GM12878 (cell line): Measurements from ENCODE around the gene LAIR1. TPM values are rescaled to one million over a fixed set of nuclear protein-coding genes. Genes with fewer than 3 reads are reported as not detected.

Experiments used
- ATAC-seq: fragments of 200-7000 bp; cut with Tn5 transposase; 3 replicates; pipeline ENCODE4 v1.9.1; 2020; ENCODE audit warnings: mild to moderate bottlenecking, moderate library complexity
- BruUV-seq: library from RNA; stranded (reverse); fragments of 400-500 nt; replicated peaks from 2 replicates; lab custom pipeline; 2021; lab: Mats Ljungman, UMichigan
- CTCF ChIA-PET: fragments of 300-600 bp; sonication (Branson Sonifier 250); formaldehyde crosslinking; extraction: SDS; loops from one replicate; lab custom pipeline; 2021; ENCODE audit warnings: inconsistent platforms; lab: Yijun Ruan, JAX
- POLR2A ChIA-PET: fragments of 350-600 bp; formaldehyde crosslinking; extraction: SDS; loops from one replicate; lab custom pipeline; 2021; ENCODE audit warnings: inconsistent platforms; lab: Charles Lee
- RAD21 ChIA-PET: fragments of 300-600 bp; sonication (Branson Sonifier 250); formaldehyde crosslinking; loops from one replicate; lab custom pipeline; 2023; ENCODE audit warnings: antibody characterized with exemption; ENCODE audit not compliant: unreplicated experiment; lab: Charles Lee
- SMC1A ChIA-PET: fragments of 300-600 bp; sonication (Branson Sonifier 250); formaldehyde crosslinking; loops from one replicate; lab custom pipeline; 2023; ENCODE audit not compliant: unreplicated experiment, uncharacterized antibody; lab: Charles Lee
- DNase-seq: peaks from one replicate; pipeline ENCODE4 v3.0.0-alpha.2; 2011; ENCODE audit warnings: low read depth, low spot score
- FAIRE-seq: peaks from 3 replicates; lab custom pipeline; 2011; peaks lifted over from hg19 to GRCh38; lab: Jason Lieb, UNC
- H2AFZ ChIP-seq: 2 replicates; pipeline ENCODE4 v1.6.0; 2011; ENCODE audit warnings: low read depth, low read length, control low read depth; ENCODE audit not compliant: control insufficient read depth
- H3K27ac ChIP-seq: 2 replicates; pipeline ENCODE4 v1.5.1; 2011; ENCODE audit warnings: control low read depth; ENCODE audit not compliant: control insufficient read depth, insufficient read depth
- H3K27me3 ChIP-seq, 2 experiments: replicated peaks in 1 of 2; 2 replicates each; pipeline versions ENCODE4 v1.6.0 to v1.6.1; 2011; ENCODE audit warnings: low read length in 1 of 2; ENCODE audit not compliant: control insufficient read depth in 2 of 2, insufficient read depth in 2 of 2
- H3K36me3 ChIP-seq, 2 experiments: 2 replicates each; pipeline ENCODE4 v1.5.1; 2011; ENCODE audit warnings: low read length in 1 of 2; ENCODE audit not compliant: control insufficient read depth in 2 of 2, insufficient read depth in 2 of 2
- H3K4me1 ChIP-seq: 2 replicates; pipeline ENCODE4 v1.6.1; 2011; ENCODE audit warnings: mild to moderate bottlenecking, low read length, moderate library complexity, mixed read lengths; ENCODE audit not compliant: control insufficient read depth, insufficient read depth
- H3K4me2 ChIP-seq: 2 replicates; pipeline ENCODE4 v1.6.0; 2011; ENCODE audit warnings: control low read depth; ENCODE audit not compliant: control insufficient read depth, insufficient read depth
- H3K4me3 ChIP-seq: fragments of 200-600 bp; sonication (generic); 2 replicates; pipeline ENCODE4 v1.5.1; 2016
- H3K79me2 ChIP-seq: 2 replicates; pipeline ENCODE4 v1.6.0; 2011; ENCODE audit warnings: low read length; ENCODE audit not compliant: control insufficient read depth, insufficient read depth
- H3K9ac ChIP-seq: 2 replicates; pipeline ENCODE4 v1.8.0; 2011; ENCODE audit warnings: low read length, control low read depth, mixed read lengths; ENCODE audit not compliant: control insufficient read depth, insufficient read depth
- H3K9me3 ChIP-seq: replicated peaks from 3 replicates; pipeline ENCODE4 v1.5.1; 2011; ENCODE audit warnings: mild to moderate bottlenecking, low read length; ENCODE audit not compliant: control insufficient read depth, insufficient read depth
- H4K20me1 ChIP-seq: 2 replicates; pipeline ENCODE4 v1.6.0; 2011; ENCODE audit not compliant: control insufficient read depth, insufficient read depth
- ATF3 ChIP-seq: IDR thresholded peaks from 2 replicates; pipeline ENCODE4 v1.6.1; 2011; ENCODE audit warnings: low read depth, mild to moderate bottlenecking, low read length, moderate library complexity, borderline replicate concordance; ENCODE audit errors: extremely low read depth
- BRCA1 ChIP-seq: IDR thresholded peaks from 2 replicates; pipeline ENCODE4 v1.6.1; 2011; ENCODE audit warnings: low read depth, low read length, improper control_type of control experiment
- FOS ChIP-seq: IDR thresholded peaks from 3 replicates; pipeline ENCODE4 v1.6.1; 2011; ENCODE audit warnings: borderline replicate concordance; ENCODE audit not compliant: insufficient read length; ENCODE audit errors: extremely low read depth
- HCFC1 ChIP-seq: fragments of 150-350 bp; IDR thresholded peaks from 2 replicates; pipeline ENCODE4 v1.6.1; 2014; ENCODE audit warnings: low read length
- SMC3 ChIP-seq: IDR thresholded peaks from 2 replicates; pipeline ENCODE4 v1.6.1; 2011; ENCODE audit warnings: low read length, improper control_type of control experiment, borderline replicate concordance
- whole genome bisulfite sequencing: methylation state at CpG from one replicate; pipeline ENCODE4 v1.1.6; 2016; ENCODE audit warnings: low lambda C conversion rate; ENCODE audit not compliant: insufficient replicate concordance, insufficient coverage; ENCODE audit errors: missing lambda C conversion rate; 5-methylcytosine and 5-hydroxymethylcytosine counted together
- in situ Hi-C: fragments of 300-500 bp; cut with MboI; formaldehyde crosslinking; loops from 9 replicates; pipeline ENCODE4 v1.14.3; 2018; ENCODE audit warnings: mixed read lengths
- intact Hi-C: fragments of 100-400 bp; cut with micrococcal nuclease; formaldehyde crosslinking; loops from one replicate; pipeline ENCODE4 v1.14.2; 2022; ENCODE audit not compliant: unreplicated experiment
- polyA plus RNA-seq, 11 experiments: library from polyadenylated mRNA; depleted of rRNA in 4 of 11; unstranded in 6 of 11; stranded (reverse) in 5 of 11; fragments of >200 nt; fragmentation: Nextera tagmentation in 4 of 11; fragmentation: Illumina TruSeq in 1 of 11; extraction: Ambion mirVana in 4 of 11; extraction: Trizol in 1 of 11; gene quantifications; 1 replicate in 1 of 11; 2 replicates in 10 of 11; pipeline versions ENCODE4 v1.2.1 to v1.2.3, GENCODE V29; 2011 to 2016; ENCODE audit warnings: inconsistent platforms in 2 of 11, missing spikeins in 2 of 11, low read depth in 1 of 11
- total RNA-seq, 4 experiments: library from RNA; depleted of rRNA in 3 of 4; stranded (reverse); fragments of >200 nt in 3 of 4; fragmentation: Illumina TruSeq in 1 of 4; extraction: Trizol in 1 of 4; gene quantifications; 2 replicates each; pipeline versions ENCODE4 v1.2.1 to v1.2.3, GENCODE V29; 2013 to 2021
- TF ChIP-seq, protein P1 (sequence below): fragments of 450-650 bp; IDR thresholded peaks from 2 replicates; pipeline ENCODE4 v1.6.1; 2016; ENCODE audit warnings: mild to moderate bottlenecking, moderate library complexity, borderline replicate concordance
- TF ChIP-seq, protein P2 (sequence below): IDR thresholded peaks from 2 replicates; pipeline ENCODE4 v1.6.1; 2011; ENCODE audit warnings: borderline replicate concordance, low read depth, mild to moderate bottlenecking, moderate library complexity, mixed read lengths, low read length; ENCODE audit not compliant: insufficient read depth; ENCODE audit errors: extremely low read length

The LAIR1 gene
- total and polyA plus RNA-seq, 10 of the 15 experiments (the other 5 are each of a cell fraction or from before 2014, with no cell fraction given) = 8.6 to 58.2 (median 35.3) TPM

- TF ChIP-seq, protein P1, sequence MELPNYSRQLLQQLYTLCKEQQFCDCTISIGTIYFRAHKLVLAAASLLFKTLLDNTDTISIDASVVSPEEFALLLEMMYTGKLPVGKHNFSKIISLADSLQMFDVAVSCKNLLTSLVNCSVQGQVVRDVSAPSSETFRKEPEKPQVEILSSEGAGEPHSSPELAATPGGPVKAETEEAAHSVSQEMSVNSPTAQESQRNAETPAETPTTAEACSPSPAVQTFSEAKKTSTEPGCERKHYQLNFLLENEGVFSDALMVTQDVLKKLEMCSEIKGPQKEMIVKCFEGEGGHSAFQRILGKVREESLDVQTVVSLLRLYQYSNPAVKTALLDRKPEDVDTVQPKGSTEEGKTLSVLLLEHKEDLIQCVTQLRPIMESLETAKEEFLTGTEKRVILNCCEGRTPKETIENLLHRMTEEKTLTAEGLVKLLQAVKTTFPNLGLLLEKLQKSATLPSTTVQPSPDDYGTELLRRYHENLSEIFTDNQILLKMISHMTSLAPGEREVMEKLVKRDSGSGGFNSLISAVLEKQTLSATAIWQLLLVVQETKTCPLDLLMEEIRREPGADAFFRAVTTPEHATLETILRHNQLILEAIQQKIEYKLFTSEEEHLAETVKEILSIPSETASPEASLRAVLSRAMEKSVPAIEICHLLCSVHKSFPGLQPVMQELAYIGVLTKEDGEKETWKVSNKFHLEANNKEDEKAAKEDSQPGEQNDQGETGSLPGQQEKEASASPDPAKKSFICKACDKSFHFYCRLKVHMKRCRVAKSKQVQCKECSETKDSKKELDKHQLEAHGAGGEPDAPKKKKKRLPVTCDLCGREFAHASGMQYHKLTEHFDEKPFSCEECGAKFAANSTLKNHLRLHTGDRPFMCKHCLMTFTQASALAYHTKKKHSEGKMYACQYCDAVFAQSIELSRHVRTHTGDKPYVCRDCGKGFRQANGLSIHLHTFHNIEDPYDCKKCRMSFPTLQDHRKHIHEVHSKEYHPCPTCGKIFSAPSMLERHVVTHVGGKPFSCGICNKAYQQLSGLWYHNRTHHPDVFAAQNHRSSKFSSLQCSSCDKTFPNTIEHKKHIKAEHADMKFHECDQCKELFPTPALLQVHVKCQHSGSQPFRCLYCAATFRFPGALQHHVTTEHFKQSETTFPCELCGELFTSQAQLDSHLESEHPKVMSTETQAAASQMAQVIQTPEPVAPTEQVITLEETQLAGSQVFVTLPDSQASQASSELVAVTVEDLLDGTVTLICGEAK = no peak
- TF ChIP-seq ATF3 = no peak
These were observed 28.6 kb upstream of the LAIR1 start (continued) for GRCh38 chr19:54393381-54393780.

DNA sequence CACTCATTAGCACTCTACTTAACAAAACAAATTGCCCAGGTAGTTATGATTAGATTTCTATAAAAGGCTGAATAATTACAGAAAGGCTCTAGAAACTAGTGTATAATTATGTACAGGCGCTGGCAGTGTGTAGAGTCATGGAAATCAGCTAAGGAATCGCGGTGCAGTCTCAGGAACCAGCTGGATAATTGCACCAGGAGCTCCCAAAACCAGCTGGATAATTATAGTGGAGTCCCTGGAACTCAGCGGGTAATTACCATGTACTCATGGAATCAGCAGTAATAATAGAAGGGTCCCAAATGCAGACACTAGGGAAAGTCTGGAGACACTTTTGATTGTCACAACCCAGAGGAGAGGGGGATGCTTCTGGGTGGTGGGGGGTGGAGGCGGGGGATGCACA lies 27.4 kb upstream of the LAIR1 start:
- no peaks in the 10 kb centered on the region for H3K36me3 ChIP-seq
- ATAC-seq (no peak), FAIRE-seq (no peak), DNase-seq (no peak)
- H3K4me2 ChIP-seq = no peak overlapping the region
- BruUV-seq = no TSS peak
- SMC1A ChIA-PET = interaction anchor here (0.7 to 7.4 kb wide), 10 partner anchors 13 to 126 kb away, joined by 3 to 116 read pairs (median 8); no protein-coding TSS in a partner anchor
- 22% methylated on average over 5 of the region's 5 CpGs for WGBS
- POLR2A ChIA-PET = no interaction called here
- in situ Hi-C loops (loop anchor here (5.0 kb wide), 1 partner anchor 65 kb away; no protein-coding TSS in a partner anchor), intact Hi-C loops (no loop called here)
- TF ChIP-seq BRCA1 = no peak
- TF ChIP-seq SMC3 = no peak
- TF ChIP-seq, protein P2, sequence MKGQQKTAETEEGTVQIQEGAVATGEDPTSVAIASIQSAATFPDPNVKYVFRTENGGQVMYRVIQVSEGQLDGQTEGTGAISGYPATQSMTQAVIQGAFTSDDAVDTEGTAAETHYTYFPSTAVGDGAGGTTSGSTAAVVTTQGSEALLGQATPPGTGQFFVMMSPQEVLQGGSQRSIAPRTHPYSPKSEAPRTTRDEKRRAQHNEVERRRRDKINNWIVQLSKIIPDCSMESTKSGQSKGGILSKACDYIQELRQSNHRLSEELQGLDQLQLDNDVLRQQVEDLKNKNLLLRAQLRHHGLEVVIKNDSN = no peak
- no peak for TF ChIP-seq HCFC1
- no peak for TF ChIP-seq FOS
- no peaks in the 10 kb centered on the region for H4K20me1 ChIP-seq
- H3K27me3 ChIP-seq = no peaks in the 10 kb centered on the region
- H2AFZ ChIP-seq = no peak overlapping the region
- CTCF ChIA-PET = interaction anchor here (0.6 to 6.7 kb wide), 25 partner anchors 11 to 278 kb away, joined by 3 to 205 read pairs (median 6); partner anchors contain the start of genes CNOT3, LAIR1, LILRA5 and MBOAT7
- RAD21 ChIA-PET = interaction anchor here (0.8 to 5.7 kb wide), 4 partner anchors 20 to 125 kb away, joined by 3 to 94 read pairs (median 16); partner anchors contain the start of gene LAIR1
- H3K79me2 ChIP-seq = no peaks in the 10 kb centered on the region
- H3K9me3 ChIP-seq = no peaks in the 10 kb centered on the region
- no peak overlapping the region for H3K9ac ChIP-seq
- H3K4me3 ChIP-seq = no peak overlapping the region
- peaks cover 9% of the 10 kb centered on the region for H3K4me1 ChIP-seq
- no peak overlapping the region for H3K27ac ChIP-seq
